GM12892 (cell line): ENCODE results near the gene BTBD10.
A peak's percentile ranks its signal among the peaks of the same experiment; 100 is the strongest.
"Not testable (repeated sequence)": the region's sequence is repeated elsewhere in the genome, so short reads cannot be mapped to it uniquely, and the experiment has no call there.

Source experiments
- DNase-seq: peaks from one replicate; pipeline ENCODE4 v3.0.0; 2011; ENCODE audit not compliant: insufficient read length
- FAIRE-seq: peaks from 2 replicates; lab custom pipeline; 2011; peaks lifted over from hg19 to GRCh38; lab: Jason Lieb, UNC
- POLR2A ChIP-seq: IDR thresholded peaks from 2 replicates; pipeline ENCODE4 v1.6.1; 2011; ENCODE audit warnings: low read depth, low read length, control low read depth
- POLR2AphosphoS5 ChIP-seq: IDR thresholded peaks from 2 replicates; pipeline ENCODE4 v1.6.1; 2011; ENCODE audit warnings: low read depth, low read length, control low read depth
- TAF1 ChIP-seq: IDR thresholded peaks from 2 replicates; pipeline ENCODE4 v1.6.1; 2011; ENCODE audit warnings: low read depth, mild to moderate bottlenecking, control low read depth, low read length, borderline replicate concordance

Gene BTBD10

DNA sequence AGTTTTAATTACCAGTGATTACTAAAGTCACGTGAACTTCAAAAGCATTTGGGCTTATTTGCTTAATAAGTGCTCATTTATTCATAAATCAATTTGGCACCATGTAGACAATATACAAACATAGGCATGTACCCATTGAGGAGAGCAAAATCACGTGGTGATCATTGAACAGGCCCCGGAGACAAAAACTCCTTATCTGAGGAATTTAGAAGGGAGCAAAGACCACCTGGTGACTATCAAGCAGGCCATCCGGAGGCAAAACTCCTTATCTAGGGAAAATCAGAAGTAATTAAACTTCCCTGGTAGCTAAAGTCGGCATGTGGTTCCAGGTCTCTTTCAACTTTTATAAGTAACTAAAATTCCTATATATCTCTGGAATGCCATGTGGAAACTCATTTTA is 5.7 kb upstream of the BTBD10 start:
- FAIRE-seq = no peak
- no peak for TF ChIP-seq TAF1
- no peak for TF ChIP-seq POLR2A
- TF ChIP-seq POLR2AphosphoS5 = no peak

DNA sequence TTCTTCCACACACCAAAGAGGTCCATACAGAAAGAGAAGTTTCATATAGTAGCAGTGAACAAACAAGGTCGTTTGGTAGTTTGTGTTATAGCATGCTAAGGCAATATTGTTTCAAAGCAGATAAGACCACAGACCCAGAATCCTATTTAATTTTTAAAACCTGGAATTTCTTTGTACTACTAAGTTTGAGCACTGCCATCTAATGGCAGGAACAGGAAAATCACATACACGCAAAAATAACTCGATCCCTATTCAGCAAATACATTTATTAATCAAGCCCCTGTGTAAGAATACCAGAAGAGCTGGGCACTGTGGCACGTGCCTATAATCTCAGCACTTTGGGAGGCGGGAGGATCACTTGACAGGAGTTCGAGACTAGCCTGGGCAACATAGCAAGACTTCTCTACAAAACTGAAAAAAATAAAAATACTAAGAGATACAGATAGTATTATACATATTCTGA is 2.9 kb upstream of the BTBD10 start:
- DNase-seq (no peak), FAIRE-seq (peak; percentile 72)
- TF ChIP-seq POLR2AphosphoS5 = no peak
- TF ChIP-seq POLR2A = no peak
- TF ChIP-seq TAF1 = no peak

More for the DNA sequence above, 5.7 kb upstream of the BTBD10 start:
- no peak for DNase-seq

DNA sequence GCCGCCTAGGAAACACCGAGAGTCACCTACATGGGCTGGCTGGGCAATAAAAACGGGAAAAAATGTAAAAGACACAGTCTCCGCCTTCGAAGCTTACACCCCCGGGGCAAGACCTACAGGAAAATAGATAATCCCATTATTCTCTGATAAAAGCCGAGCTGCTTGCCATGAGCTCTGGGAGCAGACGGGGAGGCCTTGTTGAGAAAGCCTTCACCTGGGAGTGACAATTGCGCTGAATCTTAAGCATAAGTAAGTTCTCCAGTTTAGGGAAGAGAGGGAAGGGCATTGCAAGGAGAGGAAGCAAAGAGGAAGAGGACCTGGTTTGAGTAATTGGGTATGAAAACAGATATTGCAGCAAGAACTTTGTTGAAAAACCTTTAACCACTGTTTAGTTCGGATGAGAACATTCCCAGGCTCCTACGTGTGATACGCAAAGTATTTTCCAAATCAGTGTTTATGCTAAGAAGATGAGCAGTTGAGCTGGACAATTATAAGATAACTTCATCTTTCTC is 813 bp upstream of the BTBD10 start:
- FAIRE-seq (peak; percentile 69), DNase-seq (no peak)
- TF ChIP-seq POLR2A (no peak), TAF1 (no peak), POLR2AphosphoS5 (no peak)

DNA sequence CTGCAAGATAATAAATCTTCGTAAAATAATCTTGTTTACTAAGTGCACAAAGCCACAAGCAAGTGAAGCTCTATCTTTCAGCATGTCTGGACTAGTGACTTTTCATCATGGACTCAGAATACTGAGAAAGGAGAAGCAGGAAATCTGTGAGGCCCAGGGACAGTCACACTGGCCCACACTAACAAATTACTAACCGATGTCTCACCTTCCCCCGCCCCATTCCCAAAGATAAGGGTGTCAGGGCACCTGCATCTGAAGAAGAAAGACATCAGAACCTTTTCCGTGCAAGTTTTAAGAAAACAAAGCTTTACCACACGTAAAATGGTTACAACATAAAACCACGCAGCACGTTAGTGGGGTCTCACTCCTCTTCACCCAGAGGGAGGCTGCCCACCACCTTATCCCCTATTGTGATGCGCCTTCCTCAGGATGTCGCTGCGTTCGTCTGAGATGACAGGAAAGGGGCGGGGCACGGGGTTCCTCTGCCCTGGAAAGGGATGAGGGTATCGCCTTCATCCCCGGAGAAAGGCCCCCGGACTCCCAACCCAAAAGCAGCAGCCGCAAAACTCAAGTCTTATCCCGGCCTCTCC is 616 bp downstream of the BTBD10 start:
- FAIRE-seq = no peak
- no peak for TF ChIP-seq POLR2AphosphoS5
- TF ChIP-seq POLR2A = no peak
- no peak for TF ChIP-seq TAF1
- DNase-seq = no peak

DNA sequence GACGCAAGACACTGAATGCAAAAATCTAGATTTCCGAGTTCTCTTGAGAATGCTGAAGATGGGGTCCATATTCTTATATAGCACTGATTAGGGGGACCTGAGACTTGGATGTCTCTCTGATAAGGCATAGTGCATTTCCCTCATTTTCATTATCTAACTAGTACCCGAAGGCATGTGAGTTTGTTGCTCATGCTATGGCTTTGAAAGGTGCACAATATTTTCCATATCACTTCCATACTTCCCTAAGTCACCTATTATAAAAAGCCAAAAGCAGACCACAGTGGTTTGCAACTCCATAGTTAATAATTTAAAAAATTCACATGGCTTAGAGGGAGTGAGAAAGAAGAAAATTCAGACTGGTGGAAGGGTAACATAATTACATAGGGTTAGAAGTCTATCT is 1.7 kb downstream of the BTBD10 start:
- no peak for FAIRE-seq
- DNase-seq = no peak
- TF ChIP-seq POLR2AphosphoS5 = no peak
- no peak for TF ChIP-seq TAF1
- no peak for TF ChIP-seq POLR2A

DNA sequence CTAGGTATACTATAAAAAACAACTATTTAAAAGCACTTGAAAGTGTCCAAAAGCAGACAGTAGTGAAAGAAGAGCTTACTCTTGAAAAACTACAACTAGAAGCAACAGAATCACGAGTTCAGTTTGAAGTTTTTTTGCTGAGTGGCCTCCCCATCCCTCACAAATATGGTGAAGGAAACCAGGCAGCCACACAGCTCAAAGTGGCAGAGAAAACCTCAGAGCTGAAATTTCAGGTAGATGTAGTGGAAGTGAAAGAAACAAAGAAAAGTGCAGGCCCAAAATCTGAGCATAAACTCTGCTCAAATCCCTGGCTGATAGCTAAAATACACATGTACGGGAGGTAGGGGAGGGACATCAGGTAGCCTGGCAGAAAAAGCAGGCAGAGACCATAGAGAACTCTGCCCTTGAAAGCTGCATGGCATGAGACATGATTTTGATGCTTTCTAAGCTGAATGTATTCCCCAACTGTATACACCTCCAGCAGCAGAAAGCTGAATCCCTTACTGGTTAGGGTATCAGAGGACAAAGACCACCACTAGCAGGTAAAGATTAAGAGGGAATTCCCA is 12.1 kb downstream of the BTBD10 start:
- DNase-seq (no peak), FAIRE-seq (no peak)
- TF ChIP-seq POLR2A (no peak), POLR2AphosphoS5 (no peak), TAF1 (no peak)

DNA sequence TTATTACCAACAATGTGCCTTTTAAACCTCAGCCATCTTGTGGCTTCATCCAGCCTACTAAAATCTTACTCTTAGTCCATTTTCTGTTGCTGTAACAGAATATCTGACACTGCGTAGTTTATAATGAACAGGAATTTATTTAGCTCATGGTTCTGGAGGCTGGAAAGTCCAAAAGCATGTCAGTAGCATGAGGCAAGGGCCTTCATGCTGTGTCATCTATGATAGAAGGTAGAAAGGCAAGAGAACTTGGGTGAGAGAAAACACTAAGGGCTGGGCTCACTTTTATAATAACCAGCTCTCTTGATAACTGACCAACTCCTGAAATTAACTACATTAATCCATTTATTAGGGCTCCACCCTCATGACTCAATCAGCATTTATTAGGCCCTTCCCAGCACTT is 13.5 kb downstream of the BTBD10 start:
- TF ChIP-seq POLR2A (no peak), POLR2AphosphoS5 (no peak), TAF1 (no peak)
- FAIRE-seq (no peak), DNase-seq (no peak)

DNA sequence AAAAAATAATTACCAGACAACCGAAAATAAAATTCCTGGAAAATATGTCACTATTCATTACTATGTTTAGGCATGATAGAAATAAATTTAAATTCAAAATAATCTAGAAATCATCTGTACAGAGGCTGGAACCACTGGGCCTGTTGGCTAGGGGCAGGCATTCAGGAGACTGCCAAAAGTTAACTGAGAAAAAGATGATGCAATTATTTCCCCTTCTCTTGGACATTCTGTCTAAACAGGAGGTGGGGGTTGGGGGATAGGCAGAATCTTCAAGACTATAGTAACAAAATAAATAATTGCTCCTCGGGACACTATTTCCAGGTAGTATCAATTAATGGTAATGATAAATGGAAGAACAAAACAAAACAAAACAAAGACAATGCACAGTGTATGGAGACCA is 14.1 kb downstream of the BTBD10 start:
- FAIRE-seq (no peak), DNase-seq (no peak)
- TF ChIP-seq POLR2A (no peak), POLR2AphosphoS5 (no peak), TAF1 (no peak)

DNA sequence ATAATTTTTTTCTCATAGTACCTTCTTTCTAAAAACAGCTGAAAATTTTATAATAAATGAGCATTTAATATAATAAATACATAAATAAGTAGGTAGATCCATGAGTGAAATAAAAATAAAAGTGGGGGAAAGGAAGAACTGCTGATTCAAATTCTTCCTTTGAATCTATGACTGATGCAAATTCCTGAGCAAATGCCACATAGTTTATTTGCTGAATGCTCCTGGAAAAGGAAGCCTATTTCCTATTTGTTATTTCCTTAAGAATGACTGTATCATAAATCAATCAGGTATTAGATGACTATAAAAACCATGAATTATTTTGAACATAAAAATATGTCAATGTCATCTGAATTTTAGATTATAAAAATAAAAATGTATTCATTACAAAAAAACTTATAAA is 16.6 kb downstream of the BTBD10 start:
- no peak for DNase-seq
- no peak for FAIRE-seq
- no peak for TF ChIP-seq POLR2AphosphoS5
- TF ChIP-seq POLR2A = no peak
- no peak for TF ChIP-seq TAF1

DNA sequence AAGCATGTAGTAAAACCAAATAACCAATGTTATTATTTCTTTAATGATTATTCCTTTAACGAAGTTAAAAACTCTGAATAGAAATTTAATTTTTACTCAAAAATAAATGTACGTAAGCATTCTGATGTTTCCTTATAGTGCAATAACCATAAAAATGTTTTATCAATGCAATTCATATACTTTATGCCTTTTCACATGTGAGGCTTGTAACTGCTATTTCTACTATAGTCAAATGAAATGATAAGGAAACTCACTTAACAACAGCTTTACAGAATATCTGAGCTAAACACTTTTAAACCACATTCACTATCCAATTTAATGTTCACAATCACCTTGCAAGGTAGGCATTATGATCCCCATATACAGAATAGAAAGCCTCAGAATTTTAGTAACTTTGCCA is 17.4 kb downstream of the BTBD10 start:
- DNase-seq (no peak), FAIRE-seq (peak; percentile 56)
- TF ChIP-seq POLR2A (no peak), TAF1 (no peak)

DNA sequence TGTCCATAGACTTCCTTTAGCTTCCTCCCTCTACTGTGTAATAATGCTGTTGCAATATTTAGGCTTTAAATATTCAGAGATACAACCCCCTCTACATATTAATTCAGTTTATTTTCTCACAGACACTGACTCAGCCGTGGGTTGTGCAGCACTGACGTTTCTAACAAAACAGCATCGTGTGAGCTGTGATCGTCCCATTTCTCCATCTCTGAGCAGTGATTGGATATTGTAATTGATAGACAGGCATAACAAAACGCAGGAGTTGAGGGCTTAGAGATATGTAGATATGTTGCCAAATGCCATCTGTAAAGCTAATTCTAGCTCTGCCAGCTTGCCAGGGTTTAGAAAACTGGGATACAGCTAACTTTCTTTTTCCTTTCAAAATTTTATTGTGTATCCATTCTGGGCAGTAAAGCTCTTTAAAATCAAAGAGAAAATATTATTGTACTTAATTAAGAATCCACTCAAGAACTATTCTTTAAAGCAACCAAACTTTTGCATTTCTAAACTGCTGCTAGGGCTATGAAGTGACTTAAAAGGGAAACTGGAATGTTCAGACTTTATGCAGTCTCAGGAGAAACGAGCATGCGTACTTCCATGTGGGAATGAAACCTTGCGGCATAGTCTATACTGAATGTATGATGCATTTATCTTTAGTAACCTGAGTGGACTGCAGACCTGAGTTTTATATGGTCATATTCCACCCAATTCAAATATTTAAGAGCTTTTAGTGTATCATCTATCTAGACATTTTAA is 22.7 kb downstream of the BTBD10 start:
- FAIRE-seq = peak; percentile 74
- no peak for DNase-seq
- no peak for TF ChIP-seq POLR2AphosphoS5
- TF ChIP-seq TAF1 = no peak
- TF ChIP-seq POLR2A = no peak

DNA sequence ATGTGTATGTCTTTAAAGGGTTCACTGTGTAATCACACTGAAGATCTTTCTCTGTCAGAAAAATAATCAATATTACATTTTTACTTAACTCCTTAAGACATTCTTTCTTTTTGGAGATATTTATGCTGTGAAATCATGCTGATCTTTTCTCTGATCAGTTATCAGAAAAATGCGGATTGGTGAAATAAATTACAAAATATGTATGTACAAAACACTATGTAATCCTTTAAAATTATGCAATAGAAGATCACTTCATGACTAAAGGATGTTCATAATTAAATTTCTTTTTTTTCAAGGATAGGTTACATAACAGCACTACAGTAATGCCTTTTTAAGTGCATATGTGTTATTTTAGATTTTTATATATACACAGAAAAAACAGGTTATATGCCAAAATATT is 24.7 kb downstream of the BTBD10 start:
- TF ChIP-seq POLR2A (no peak), POLR2AphosphoS5 (no peak), TAF1 (no peak)
- no peak for DNase-seq
- FAIRE-seq = no peak

DNA sequence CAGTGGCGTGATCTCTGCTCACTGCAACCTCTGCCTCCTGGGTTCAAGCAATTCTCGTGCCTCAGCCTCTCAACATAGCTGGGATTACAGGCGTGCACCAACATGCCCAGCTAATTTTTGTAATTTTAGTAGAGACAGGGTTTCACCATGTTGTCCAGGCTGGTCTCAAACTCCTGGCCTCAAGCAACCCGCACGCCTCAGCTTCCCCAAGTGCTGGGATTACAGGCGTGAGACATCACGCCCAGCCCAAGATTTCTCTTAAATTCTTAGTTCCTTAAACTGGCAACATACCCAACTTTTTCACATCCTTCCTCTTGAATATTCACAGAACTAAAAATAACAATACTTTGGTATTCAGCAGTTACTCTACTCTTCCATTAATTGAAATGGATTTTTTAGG is 26.2 kb downstream of the BTBD10 start:
- FAIRE-seq, DNase-seq: not testable (repeated sequence)
